Measurements from ENCODE around the gene NEU4. TPM values are rescaled to one million over a fixed set of nuclear protein-coding genes. Genes with fewer than 3 reads are reported as not detected.

NEU4 gene
- polyA plus RNA-seq, 3 donors, result 0.26 to 2.6 (median 0.99) TPM

DNA sequence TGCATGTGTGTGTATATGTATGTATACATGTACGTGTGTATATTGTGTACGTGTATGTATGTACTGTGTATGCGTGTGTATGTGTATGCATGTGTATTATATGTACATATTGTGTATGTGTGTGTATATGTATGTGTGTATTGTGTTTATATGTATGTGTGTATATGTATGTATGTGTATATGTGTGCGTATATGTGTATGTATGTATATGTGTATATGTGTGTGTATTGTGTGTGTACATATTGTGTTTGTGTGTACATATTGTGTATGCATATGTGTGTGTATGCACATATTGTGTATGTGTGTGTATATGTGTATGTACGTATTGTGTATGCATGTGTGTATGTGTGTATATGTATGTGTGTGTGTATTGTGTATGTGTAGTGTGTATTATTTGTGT, 15.6 kb upstream of the NEU4 start:
- Mint-ChIP-seq H3K4me3 (no peak overlapping the region), H3K4me1 (peaks cover 2% of the 10 kb centered on the region), H3K27ac (no peak overlapping the region), H3K9me3 (peaks cover 0 to 11% (median 5%) of the 10 kb centered on the region in 7 donors), H3K27me3 (ENCODE audit: low read depth in 3 of 3) (peaks cover 2 to 17% (median 5%) of the 10 kb centered on the region in 3 donors), H3K36me3 (no peaks in the 10 kb centered on the region)
- Histone ChIP-seq H2AFZ (ENCODE audit: insufficient read depth, low read depth, low read length, poor library complexity, severe bottlenecking) (no peak overlapping the region), H3K27me3 (ENCODE audit: control insufficient read depth in 2 of 2, insufficient read depth in 2 of 2, low read length in 2 of 2) (no peaks in the 10 kb centered on the region), H3K79me2 (ENCODE audit: insufficient read depth, low read length) (no peaks in the 10 kb centered on the region), H4K20me1 (ENCODE audit: insufficient read depth, low read length) (no peaks in the 10 kb centered on the region), H3K9me3 (replicated peaks in 1 of 2; ENCODE audit: control insufficient read depth in 1 of 2, insufficient read depth in 1 of 2, low read length in 2 of 2) (peaks cover 7 to 9% of the 10 kb centered on the region in 2 donors), H3K4me1 (ENCODE audit: control insufficient read depth in 1 of 2, insufficient read depth in 2 of 2, low read length in 2 of 2) (no peaks in the 10 kb centered on the region), H3K27ac (ENCODE audit: low read depth in 1 of 2, low read length in 2 of 2) (no peak overlapping the region), H3K9ac (ENCODE audit: insufficient read depth, low read length, poor library complexity, severe bottlenecking) (no peak overlapping the region), H3K4me2 (replicated peaks; ENCODE audit: extremely low read depth, low read length, poor library complexity, severe bottlenecking) (no peak overlapping the region), H3K4me3 (replicated peaks in 1 of 3; ENCODE audit: low read depth in 2 of 3, low read length in 3 of 3) (no peak overlapping the region), H3K36me3 (replicated peaks in 1 of 2; ENCODE audit: control insufficient read depth in 1 of 2, insufficient read depth in 2 of 2, low read length in 2 of 2) (no peaks in the 10 kb centered on the region)
- TF ChIP-seq CTCF (IDR thresholded peaks at IDR 0.05), result no peak
- 98% methylated on average over 5 of the region's 5 CpGs for WGBS (ENCODE audit: insufficient coverage)
- DNase-seq, result no peak
- intact Hi-C loops (cut with micrococcal nuclease), result no loop called here

GRCh38 chr2:241794250-241794823, 14.7 kb upstream of the NEU4 start:
- no peak overlapping the region for H3K27ac Mint-ChIP-seq
- H3K9me3 Mint-ChIP-seq, result peaks cover 0 to 10% (median 2%) of the 10 kb centered on the region in 7 donors
- H3K9ac ChIP-seq (ENCODE audit: insufficient read depth, low read length, poor library complexity, severe bottlenecking), result no peak overlapping the region
- no peaks in the 10 kb centered on the region for H3K27me3 ChIP-seq (ENCODE audit: control insufficient read depth in 2 of 2, insufficient read depth in 2 of 2, low read length in 2 of 2)
- no peaks in the 10 kb centered on the region for H3K4me1 Mint-ChIP-seq
- H3K27me3 Mint-ChIP-seq (ENCODE audit: low read depth in 3 of 3), result peaks cover 1 to 14% (median 2%) of the 10 kb centered on the region in 3 donors
- no peaks in the 10 kb centered on the region for H3K4me1 ChIP-seq (ENCODE audit: control insufficient read depth in 1 of 2, insufficient read depth in 2 of 2, low read length in 2 of 2)
- H3K4me3 Mint-ChIP-seq, result no peak overlapping the region
- intact Hi-C loops (cut with micrococcal nuclease), result no loop called here
- no peak for DNase-seq
- no peak overlapping the region for H3K27ac ChIP-seq (ENCODE audit: low read depth in 1 of 2, low read length in 2 of 2)
- 91% methylated on average over 7 of the region's 10 CpGs for WGBS (ENCODE audit: insufficient coverage)
- peaks cover 3 to 4% of the 10 kb centered on the region in 2 donors for H3K9me3 ChIP-seq (replicated peaks in 1 of 2; ENCODE audit: control insufficient read depth in 1 of 2, insufficient read depth in 1 of 2, low read length in 2 of 2)
- no peaks in the 10 kb centered on the region for H4K20me1 ChIP-seq (ENCODE audit: insufficient read depth, low read length)
- H3K36me3 ChIP-seq (replicated peaks in 1 of 2; ENCODE audit: control insufficient read depth in 1 of 2, insufficient read depth in 2 of 2, low read length in 2 of 2), result no peaks in the 10 kb centered on the region
- no peak overlapping the region for H3K4me2 ChIP-seq (replicated peaks; ENCODE audit: extremely low read depth, low read length, poor library complexity, severe bottlenecking)
- no peaks in the 10 kb centered on the region for H3K36me3 Mint-ChIP-seq
- no peaks in the 10 kb centered on the region for H3K79me2 ChIP-seq (ENCODE audit: insufficient read depth, low read length)
- TF ChIP-seq CTCF (IDR thresholded peaks at IDR 0.05), result no peak
- H2AFZ ChIP-seq (ENCODE audit: insufficient read depth, low read depth, low read length, poor library complexity, severe bottlenecking), result no peak overlapping the region
- H3K4me3 ChIP-seq (replicated peaks in 1 of 3; ENCODE audit: low read depth in 2 of 3, low read length in 3 of 3), result no peak overlapping the region

All from CD14-positive monocyte (primary cell).